H1 (cell line): Measurements from ENCODE around the gene ZBTB24.

Source experiments
- CTCF ChIP-seq, 3 experiments: IDR thresholded peaks; 1 replicate in 2 of 3; 2 replicates in 1 of 3; pipeline versions ENCODE4 v1.5.1 to v1.6.1; 2011; ENCODE audit warnings: low read length in 3 of 3, mild to moderate bottlenecking in 3 of 3, inconsistent platforms in 2 of 3, low read depth in 1 of 3, moderate library complexity in 1 of 3; ENCODE audit not compliant: insufficient read depth in 1 of 3; ENCODE audit errors: control extremely low read depth in 1 of 3
- JUN ChIP-seq: IDR thresholded peaks from 2 replicates; pipeline ENCODE4 v1.6.1; 2011; ENCODE audit warnings: low read depth, mild to moderate bottlenecking, improper control_type of control experiment, low read length
- POLR2A ChIP-seq, 2 experiments: IDR thresholded peaks; 1 replicate in 1 of 2; 2 replicates in 1 of 2; pipeline ENCODE4 v1.6.1; 2011; ENCODE audit warnings: low read depth in 2 of 2, low read length in 2 of 2, mild to moderate bottlenecking in 2 of 2; ENCODE audit errors: control extremely low read depth in 1 of 2
- POLR2AphosphoS5 ChIP-seq: IDR thresholded peaks from 2 replicates; pipeline ENCODE4 v1.6.1; 2011; ENCODE audit warnings: low read depth, low read length
- SP1 ChIP-seq: IDR thresholded peaks from 2 replicates; pipeline ENCODE4 v1.6.1; 2011; ENCODE audit warnings: low read depth, low read length
- TAF1 ChIP-seq: IDR thresholded peaks from 2 replicates; pipeline ENCODE4 v1.6.1; 2011; ENCODE audit warnings: mild to moderate bottlenecking, low read depth, low read length
- TEAD4 ChIP-seq: IDR thresholded peaks from 2 replicates; pipeline ENCODE4 v1.6.1; 2012; ENCODE audit warnings: low read depth, low read length, inconsistent platforms, mixed read lengths
- YY1 ChIP-seq: IDR thresholded peaks from 2 replicates; pipeline ENCODE4 v1.6.1; 2011; ENCODE audit warnings: low read depth, mild to moderate bottlenecking, low read length
- ZNF274 ChIP-seq: IDR thresholded peaks from 2 replicates; pipeline ENCODE4 v1.7.0; 2012; ENCODE audit warnings: low read length, borderline replicate concordance; ENCODE audit errors: extremely low read depth

GRCh38 chr6:109461733-109462526 lies 21.1 kb downstream of the ZBTB24 start:
- no peak for TF ChIP-seq POLR2A (IDR thresholded peaks at IDR 0.05; ENCODE audit: control extremely low read depth in 1 of 2, low read depth in 2 of 2, low read length in 2 of 2)
- TF ChIP-seq CTCF (IDR thresholded peaks at IDR 0.05; ENCODE audit: control extremely low read depth in 1 of 3, insufficient read depth in 1 of 3, low read depth in 1 of 3, low read length in 3 of 3): no peak
- TF ChIP-seq ZNF274: no peak
- TF ChIP-seq SP1: no peak
- no peak for TF ChIP-seq TAF1
- no peak for TF ChIP-seq JUN
- no peak for TF ChIP-seq YY1
- TF ChIP-seq POLR2AphosphoS5: no peak
- no peak for TF ChIP-seq TEAD4
